ENCODE results near the gene WDCP. TPM values are rescaled to one million over a fixed set of nuclear protein-coding genes. Genes with fewer than 3 reads are reported as not detected.
"Not testable (repeated sequence)": the region's sequence is repeated elsewhere in the genome, so short reads cannot be mapped to it uniquely, and the experiment has no call there.

WDCP gene
- total RNA-seq, 1 experiment from 2014 or later = 19.9 TPM

GRCh38 chr2:24045511-24046508, 1.4 kb downstream of the WDCP start (continued):
- TF ChIP-seq CTCF (IDR thresholded peaks at IDR 0.05 in 2 of 3, conservative IDR thresholded peaks at IDR 0.05 in 1 of 3; ENCODE audit: borderline replicate concordance in 1 of 3, insufficient read depth in 1 of 3, low read depth in 2 of 3, low read length in 2 of 3) (no peak), ZBTB33 (IDR thresholded peaks at IDR 0.05; ENCODE audit: extremely low read depth, insufficient replicate concordance, low read length) (no peak), ZFX (IDR thresholded peaks at IDR 0.05) (no peak), POLR2A (IDR thresholded peaks at IDR 0.05; ENCODE audit: borderline replicate concordance, extremely low read depth, insufficient read depth, insufficient read length) (no peak), EZH2phosphoT487 (IDR thresholded peaks at IDR 0.05; ENCODE audit: borderline replicate concordance) (no peak), CBX3 (IDR thresholded peaks at IDR 0.05; ENCODE audit: low read depth) (no peak), EGR1 (IDR thresholded peaks at IDR 0.05; ENCODE audit: low read depth) (no peak)

- intact Hi-C loops (cut with micrococcal nuclease); H3K4me2 ChIP-seq (ENCODE audit: low read length); BruUV-seq (replicated peaks); ATAC-seq; POLR2A ChIA-PET; CTCF ChIA-PET; DNase-seq (ENCODE audit: low read depth, low spot score); H3K4me3 ChIP-seq (replicated peaks in 1 of 2; ENCODE audit: low read depth in 1 of 2, low read length in 2 of 2); H3K9me3 ChIP-seq (ENCODE audit: control insufficient read depth in 1 of 2, insufficient read depth in 1 of 2, low read depth in 1 of 2, low read length in 2 of 2); H3K27me3 ChIP-seq (ENCODE audit: insufficient read depth, low read length); H3K9ac ChIP-seq (ENCODE audit: low read length); RAD21 ChIA-PET (ENCODE audit: low non-redundant PET in 1 of 2, low total read pairs in 2 of 2, uncharacterized antibody in 2 of 2, unreplicated experiment in 2 of 2); H3K9me2 ChIP-seq (ENCODE audit: insufficient read depth); H3K27ac ChIP-seq (ENCODE audit: low read depth, low read length); H4K20me1 ChIP-seq (ENCODE audit: insufficient read depth); H2AFZ ChIP-seq (ENCODE audit: low read depth, low read length, poor library complexity, severe bottlenecking): not testable (repeated sequence)
- Histone ChIP-seq H3K79me2 (ENCODE audit: insufficient read depth, low read length) (peaks cover 32% of the 10 kb centered on the region), H3K36me3 (ENCODE audit: control insufficient read depth in 1 of 2, insufficient read depth in 2 of 2, low read length in 2 of 2) (peaks cover 4 to 12% of the 10 kb centered on the region in 2 experiments; a peak in 2 of 4 replicates), H3K4me1 (ENCODE audit: control insufficient read depth in 1 of 2, insufficient read depth in 2 of 2, low read length in 2 of 2) (peaks cover 10 to 14% of the 10 kb centered on the region in 2 experiments; a peak in 3 of 4 replicates)
Measured at GRCh38 chr2:24043133-24043532, 4.1 kb downstream of the WDCP start.

Data from HCT116 (cell line).